GM18505 (cell line): ENCODE measurements around the gene RELT.

Experiments used
- ATAC-seq: cut with Tn5 transposase; IDR thresholded peaks from one replicate; pipeline ENCODE4 v1.9.1; 2021; ENCODE audit not compliant: unreplicated experiment
- POLR2A ChIP-seq: IDR thresholded peaks from 4 replicates; pipeline ENCODE4 v1.6.1; 2011; ENCODE audit warnings: borderline replicate concordance; ENCODE audit not compliant: insufficient read depth, insufficient read length; ENCODE audit errors: extremely low read depth

The RELT gene

GRCh38 chr11:73375830-73376159 is 404 bp upstream of the RELT start:
- no peak for ATAC-seq
- no peak for TF ChIP-seq POLR2A

- peak; percentile 63 for TF ChIP-seq POLR2A
- ATAC-seq = peak; percentile 14
Observed at GRCh38 chr11:73376803-73377629, 817 bp downstream of the RELT start.

- TF ChIP-seq POLR2A = no peak
- ATAC-seq = no peak
Observed at GRCh38 chr11:73379189-73379880, 3.1 kb downstream of the RELT start.

- TF ChIP-seq POLR2A = no peak
Observed at GRCh38 chr11:73380331-73380730, 4.1 kb downstream of the RELT start.

GRCh38 chr11:73380897-73381410 is 4.8 kb downstream of the RELT start:
- no peak for TF ChIP-seq POLR2A
- ATAC-seq = no peak

More at GRCh38 chr11:73380331-73380730, 4.1 kb downstream of the RELT start:
- no peak for ATAC-seq

GRCh38 chr11:73381589-73381988 is 5.4 kb downstream of the RELT start:
- TF ChIP-seq POLR2A = no peak
- ATAC-seq = no peak

- no peak for ATAC-seq
- no peak for TF ChIP-seq POLR2A
Observed at GRCh38 chr11:73382183-73382582, 6.0 kb downstream of the RELT start.

- no peak for ATAC-seq
- no peak for TF ChIP-seq POLR2A
Observed at GRCh38 chr11:73382747-73383146, 6.5 kb downstream of the RELT start.

GRCh38 chr11:73383249-73384124 is 7.3 kb downstream of the RELT start:
- no peak for ATAC-seq
- no peak for TF ChIP-seq POLR2A

- no peak for TF ChIP-seq POLR2A
- no peak for ATAC-seq
Observed at GRCh38 chr11:73384125-73384441, 7.9 kb downstream of the RELT start.

GRCh38 chr11:73384531-73384871 is 8.3 kb downstream of the RELT start:
- ATAC-seq = no peak
- no peak for TF ChIP-seq POLR2A

- TF ChIP-seq POLR2A = peak; percentile 36
- peak; percentile 46 for ATAC-seq
Observed at GRCh38 chr11:73384872-73385689, 8.9 kb downstream of the RELT start.
